HG03175 (cell line): Measurements from ENCODE around the gene SLC66A1.

Experiments
- ATAC-seq: cut with Tn5 transposase; IDR thresholded peaks from one replicate; pipeline ENCODE4 v1.9.1; 2021; ENCODE audit warnings: mild to moderate bottlenecking, moderate library complexity; ENCODE audit not compliant: unreplicated experiment

SLC66A1 gene

DNA sequence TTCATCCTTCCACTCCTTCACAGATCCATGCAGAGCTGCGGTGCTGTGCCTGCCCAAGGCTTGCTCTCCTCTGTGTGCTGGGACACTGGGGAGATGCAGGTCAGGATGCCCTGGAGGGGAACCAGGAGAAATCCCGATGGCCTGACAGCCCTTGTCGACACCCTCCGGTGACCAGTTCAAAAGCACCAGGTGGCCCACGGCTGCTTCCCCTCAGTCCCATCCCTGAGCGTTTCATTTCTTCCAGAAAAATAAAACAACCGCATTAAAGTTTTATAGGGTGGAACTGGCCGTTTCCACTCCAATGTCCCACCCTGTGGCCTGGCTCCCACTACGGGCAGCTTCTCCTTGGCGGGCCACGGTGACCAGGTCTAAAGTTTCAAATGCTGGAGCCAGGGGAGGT, 48.3 kb downstream of the SLC66A1 start:
- ATAC-seq: no peak

DNA sequence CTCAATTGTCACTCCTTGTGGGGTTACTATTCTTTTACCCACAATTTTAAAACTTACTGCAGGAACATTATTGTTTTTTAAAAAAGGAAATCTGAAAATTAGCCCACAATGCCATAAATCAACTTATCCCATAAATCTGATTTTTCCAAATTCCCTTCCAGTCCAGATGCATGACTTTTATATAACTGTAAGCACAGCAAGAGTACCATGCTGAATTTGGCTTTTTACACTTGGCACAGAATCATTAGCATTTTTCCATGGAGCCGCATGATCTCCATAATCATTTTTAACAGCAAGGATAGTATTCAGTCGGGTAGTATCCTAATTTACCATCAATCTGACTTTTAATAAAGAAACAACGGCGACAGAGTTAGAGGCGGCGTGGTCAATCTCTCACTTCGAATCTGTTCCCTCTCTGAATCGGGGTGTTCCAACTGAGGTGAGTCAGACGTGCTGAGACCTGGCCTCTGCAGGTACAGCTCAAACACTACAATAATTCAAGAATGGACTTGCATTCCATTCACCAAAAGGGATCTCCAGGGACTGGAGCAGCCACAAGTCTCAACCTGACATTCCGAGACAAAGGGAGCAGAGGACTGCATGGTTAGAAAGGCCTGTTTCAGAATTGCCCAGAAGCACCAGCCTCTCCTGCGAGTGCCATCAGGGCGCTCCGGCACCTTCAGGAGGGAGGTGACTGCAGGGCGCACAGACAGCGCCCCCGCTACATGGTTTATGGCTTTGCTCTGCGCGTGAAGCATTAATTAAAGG, 48.9 kb downstream of the SLC66A1 start:
- no peak for ATAC-seq

DNA sequence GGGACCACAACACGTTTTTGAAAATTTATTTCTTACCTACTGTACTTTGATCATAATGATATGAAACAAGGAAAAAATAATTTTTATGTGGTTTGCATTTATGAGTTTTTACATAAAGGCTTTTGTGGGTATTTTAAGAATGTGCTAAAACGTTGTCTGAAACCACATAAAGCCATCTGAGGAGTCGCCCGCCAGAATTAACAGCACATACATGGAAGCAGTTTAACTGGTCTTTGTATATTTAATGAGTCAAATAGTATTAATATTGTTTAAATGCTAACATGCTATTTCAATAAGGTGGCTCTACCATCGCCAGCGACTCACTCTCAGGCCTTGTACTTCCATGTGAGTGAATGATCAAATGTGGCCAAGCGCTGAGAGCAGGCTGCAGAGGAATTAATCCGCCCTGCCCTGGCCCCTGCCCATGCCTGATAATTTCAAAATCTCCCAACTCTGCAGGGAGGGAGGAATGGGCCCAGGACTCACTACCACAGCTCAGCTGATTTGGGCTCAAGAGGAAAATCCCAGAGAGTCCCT, 49.6 kb downstream of the SLC66A1 start:
- no peak for ATAC-seq

DNA sequence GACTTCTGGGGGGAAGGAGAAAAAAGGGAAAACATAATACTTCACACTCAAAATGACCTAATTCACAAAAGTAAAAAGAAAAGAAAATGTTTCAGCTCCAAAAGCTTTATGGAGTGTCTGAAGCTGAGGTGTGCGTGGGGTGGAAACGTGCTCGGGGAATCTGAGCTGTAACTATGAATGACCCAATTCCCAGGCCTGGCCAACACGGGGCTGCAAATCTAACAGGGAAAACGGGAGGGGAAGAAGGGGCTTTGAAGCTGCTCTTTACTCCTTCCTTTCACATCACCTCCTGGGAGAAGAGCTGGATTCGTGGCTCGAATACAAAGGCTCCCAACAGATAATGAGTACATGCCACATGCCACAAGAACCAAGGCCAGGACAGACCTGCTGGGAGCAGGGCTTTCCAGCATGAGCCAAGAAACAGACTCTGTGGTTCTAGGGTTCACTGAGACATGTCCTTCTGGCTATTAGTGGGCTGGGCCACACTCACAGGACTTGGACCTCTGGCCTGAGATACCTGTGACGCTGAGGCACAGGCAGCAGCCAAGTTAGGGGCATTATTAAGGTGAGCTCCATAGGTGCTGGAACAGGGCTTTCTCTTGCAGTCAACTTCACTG, 51.5 kb downstream of the SLC66A1 start:
- no peak for ATAC-seq

DNA sequence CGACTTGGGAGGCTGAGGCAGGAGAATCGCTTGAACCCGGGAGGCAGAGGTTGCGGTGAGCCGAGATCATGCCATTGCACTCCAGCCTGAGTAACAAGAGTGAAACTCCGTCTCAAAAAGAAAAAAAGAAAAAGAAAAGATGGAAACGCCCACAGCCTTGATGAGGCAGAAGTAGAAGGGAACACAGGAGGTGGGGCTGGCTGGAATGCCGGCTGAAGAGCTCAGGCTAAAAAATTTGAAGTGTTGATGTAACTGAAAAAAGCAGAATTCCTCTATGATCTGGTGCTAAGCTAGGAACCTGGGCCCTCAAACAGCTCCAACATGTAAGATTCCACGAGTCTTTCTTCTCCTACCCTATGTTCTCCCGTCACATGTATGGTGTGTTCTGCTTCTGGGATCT, 53.6 kb downstream of the SLC66A1 start:
- no peak for ATAC-seq

DNA sequence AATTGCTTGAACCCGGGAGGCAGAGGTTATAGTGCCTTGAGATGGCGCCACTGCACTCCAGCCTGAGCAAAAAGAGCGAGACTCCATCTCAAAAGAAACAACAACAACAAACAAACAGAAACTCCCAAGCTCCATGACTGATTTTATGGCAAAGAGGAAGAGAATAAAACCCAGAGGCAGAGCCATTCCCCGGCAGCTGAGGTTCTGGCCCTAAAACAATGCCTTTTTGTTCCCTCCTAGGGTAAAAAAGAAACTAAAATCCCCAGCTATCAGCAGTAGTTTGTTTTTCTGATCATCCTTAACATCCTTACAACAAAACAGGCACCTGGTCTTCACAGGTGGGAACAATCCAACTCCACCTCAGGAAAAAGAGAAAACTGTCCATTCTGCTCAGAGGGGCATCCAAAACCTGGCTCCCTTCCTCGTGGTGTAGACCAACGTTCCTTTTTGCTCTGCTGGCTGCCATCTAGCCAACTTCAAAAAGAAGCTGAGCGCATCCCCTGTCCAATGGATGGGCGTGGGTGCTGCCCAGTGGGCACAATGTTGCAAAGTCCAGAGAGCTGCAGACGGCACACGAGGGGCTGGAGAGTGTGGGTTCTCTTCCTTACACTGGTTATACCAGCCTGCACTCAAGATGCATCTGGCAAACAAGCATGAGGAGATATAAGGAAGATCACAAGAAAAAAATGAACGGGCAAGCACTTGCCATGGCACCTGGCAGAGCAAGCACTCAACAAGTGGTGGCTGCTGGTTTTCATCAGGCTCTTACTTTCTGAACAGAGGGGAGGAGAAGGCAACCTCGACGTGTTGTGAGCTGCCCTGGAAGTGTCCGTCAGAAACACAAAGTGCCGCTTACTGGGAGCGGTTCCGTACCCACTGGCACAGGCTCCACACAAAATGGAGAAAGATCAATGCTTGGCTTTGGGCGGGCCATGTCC, 54.7 kb downstream of the SLC66A1 start:
- no peak for ATAC-seq

DNA sequence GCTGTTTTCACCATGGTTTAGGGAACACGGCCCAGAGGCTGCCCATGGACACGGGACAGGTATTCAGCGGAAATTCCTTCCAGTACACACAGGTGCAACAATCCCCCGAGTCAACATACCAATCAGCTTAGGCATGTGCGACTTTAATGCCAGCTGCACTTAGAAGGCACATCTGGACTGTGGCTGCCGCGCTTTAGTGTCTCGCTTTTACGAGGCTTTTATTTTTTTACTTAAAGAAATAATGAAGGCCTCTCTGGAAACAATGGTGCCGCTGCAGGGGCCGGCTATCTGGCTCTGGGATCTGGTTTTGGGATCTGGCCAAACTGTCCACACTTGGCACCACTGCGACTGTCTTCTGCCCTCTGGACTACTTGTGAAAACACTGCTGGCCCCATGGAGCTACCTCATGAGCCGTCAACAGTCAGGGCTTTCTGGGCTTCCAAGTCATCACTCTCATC, 55.5 kb downstream of the SLC66A1 start:
- ATAC-seq: no peak

DNA sequence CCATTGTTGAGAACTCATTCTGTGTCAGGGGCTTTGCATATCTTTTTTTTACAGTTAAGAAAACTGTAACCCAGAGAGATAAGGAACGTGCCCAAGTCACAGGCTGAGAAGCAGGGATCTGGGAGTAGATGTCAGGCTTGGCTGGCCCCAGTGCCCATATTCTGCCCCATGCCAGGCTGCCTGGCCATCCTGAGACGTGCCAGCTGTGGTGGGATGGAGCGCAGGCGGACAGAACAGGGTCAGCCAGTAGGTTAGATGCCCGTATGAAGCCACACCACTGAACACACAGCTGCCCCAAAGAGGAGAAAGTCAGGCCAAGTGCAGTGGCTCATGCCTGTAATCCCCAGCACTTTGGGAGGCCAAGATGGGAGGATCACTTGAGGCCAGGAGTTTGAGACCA, 55.9 kb downstream of the SLC66A1 start:
- ATAC-seq: no peak

DNA sequence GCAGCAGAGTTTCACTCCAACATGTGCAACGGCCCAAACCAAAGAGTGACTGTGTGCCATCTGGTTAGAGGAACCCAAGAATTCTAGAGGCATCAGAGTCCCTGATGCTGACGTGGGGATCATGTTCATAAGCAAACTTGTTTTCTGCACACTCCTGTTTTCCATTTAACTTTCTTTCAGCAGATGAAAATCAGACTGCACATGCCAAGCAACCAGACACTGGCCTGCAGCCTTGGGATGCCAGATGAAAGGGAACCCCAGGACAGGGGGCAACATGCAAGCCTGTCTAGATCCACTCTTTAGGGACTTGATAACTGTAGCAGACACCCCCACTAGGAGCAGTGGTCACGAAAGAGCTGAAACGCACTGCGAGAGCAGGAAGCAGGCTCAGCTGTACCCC, 56.8 kb downstream of the SLC66A1 start:
- ATAC-seq: no peak

DNA sequence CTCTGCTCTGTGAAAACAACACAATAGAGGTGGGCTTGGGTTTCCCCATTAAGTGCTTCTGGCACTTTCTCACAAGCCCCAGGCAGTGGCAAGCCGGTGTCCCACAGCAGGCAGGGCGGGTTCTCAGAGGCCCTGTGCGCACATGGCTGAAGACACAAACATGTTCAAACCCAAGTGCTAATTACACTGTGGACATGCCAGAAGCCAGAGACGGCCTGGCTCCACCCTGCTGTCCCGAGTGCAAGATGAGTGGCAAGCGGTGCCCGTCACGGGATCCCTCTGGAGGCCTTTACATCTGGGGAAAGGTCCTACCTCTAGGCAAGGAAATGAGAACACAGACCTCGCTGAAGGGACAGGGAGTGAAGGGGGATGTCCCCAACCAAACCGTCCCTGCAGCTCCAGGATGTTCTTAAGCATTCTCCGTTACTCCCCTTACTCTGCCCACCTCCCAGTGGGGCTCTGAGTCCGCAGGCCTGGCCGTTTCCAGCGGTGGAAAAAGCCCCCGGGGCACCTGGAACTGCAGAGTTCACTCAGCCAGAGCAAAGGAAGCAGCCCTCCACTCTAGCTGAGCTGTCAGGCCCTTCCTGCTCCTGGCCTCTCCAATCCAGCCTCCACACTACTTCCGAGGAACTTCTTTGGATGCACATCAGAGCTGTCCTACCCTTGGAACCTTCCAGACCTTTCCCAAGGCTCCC, 57.4 kb downstream of the SLC66A1 start:
- ATAC-seq: no peak

DNA sequence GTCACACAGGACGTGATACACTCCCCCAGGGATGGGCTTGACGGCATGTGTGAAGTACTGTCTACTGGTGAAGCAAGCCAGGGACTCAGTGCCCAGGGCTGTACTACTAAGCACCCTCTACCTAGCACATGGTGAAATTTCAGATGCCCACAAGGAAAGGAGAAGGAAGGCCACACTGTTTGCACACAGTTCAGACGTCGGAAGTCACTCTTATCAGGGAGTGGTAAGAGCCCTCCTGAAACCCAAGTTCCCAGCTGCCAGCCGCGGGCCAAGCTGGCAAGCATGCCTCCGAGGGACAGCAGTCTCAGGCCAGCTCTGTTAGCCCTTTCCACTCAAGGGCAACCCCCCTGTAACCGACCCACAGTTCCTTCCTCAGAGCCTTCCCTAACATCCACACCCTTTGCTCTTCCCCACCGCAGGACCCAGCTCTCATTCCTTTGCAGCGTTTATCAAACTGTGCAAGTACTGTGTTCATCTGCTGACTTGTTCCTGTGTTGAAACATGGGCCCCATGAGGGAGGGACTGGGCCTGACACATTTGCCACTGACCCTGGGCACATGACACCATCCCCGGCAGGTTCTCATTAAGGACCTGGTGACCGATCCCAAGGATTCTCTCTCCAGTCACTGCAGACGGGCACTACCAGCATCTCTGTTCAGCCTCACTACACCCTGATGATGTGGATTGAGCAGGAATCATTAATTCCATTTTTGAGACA, 58.5 kb downstream of the SLC66A1 start:
- no peak for ATAC-seq

DNA sequence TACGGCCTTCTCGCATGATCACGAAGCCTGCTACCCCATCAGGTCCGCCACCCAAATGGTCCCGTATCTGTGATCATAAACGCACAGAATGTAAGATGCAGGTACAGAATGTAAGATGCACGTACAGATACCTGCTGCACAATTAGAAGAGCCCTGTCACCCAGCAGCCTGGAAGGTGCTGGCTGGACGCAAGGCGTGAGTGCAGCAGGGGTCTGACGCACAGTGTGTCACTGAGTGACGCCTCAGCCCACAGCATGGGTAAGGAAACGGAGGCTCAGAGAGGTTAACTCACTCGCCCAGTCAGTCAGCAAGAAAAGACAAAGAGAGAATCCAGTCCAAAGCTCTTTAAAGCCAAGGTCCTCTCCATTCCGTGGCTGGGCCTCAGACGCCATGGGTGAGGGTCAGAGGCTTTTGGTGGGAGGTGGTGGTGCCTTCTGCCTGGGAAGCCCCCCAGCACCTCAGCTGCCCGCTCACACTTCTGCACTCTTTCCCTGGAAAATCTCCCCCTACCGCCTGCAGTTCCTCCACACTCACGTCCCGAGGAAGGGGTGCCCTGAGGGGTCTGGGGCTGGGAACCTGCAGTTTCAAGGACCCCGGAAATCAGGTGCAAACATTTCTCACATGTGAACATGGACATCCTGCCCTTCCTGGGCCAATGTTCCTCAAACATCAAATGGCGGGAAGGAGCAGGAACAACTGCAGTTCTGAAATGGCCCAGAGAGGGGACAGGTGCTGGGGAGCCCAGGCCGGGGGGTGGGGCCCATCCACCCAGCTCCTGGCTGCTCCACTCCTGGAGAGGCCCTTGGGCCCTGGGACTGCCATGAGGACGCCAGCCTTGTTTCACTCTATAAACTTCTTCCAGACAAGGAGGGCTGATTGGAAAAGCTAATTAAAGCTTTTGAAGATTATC, 59.4 kb downstream of the SLC66A1 start:
- ATAC-seq: no peak

DNA sequence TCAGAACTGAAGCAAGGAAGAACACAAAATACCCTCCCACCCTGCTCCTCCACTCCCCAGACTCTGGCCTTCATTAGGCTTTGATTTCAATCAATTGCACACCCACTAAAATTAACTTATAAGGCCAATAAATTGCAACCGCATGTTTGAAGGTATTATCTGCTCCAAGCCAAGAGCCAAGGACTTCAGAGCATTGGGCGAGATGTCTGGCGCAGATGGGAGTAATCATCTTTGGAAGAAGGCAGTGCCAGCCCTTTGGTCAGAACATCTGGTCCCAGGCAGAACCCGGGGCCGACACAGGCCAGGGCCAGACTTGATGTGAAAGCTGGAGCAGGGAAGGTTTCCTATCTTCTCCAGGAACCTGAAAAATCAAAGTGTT, 60.0 kb downstream of the SLC66A1 start:
- ATAC-seq: no peak

DNA sequence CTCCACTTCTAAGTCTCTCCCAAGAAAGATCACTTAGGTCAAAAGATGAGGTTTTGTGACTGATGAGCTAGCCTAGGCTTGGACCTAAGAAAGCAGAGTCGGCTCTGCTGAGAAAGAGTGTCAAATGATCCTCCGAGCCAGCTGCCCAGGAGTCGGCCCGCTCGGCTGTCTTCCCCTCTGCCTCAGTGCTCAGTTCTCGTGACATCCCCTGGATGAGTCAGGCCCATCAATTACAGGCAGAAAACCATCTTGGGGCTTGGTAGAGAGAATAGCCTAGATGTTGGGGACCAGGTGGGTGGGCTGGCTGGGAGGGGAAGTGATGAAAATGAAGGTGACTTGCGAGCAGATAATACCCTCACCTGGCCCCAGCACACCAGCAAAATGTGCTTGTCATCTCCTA, 60.5 kb downstream of the SLC66A1 start:
- no peak for ATAC-seq

DNA sequence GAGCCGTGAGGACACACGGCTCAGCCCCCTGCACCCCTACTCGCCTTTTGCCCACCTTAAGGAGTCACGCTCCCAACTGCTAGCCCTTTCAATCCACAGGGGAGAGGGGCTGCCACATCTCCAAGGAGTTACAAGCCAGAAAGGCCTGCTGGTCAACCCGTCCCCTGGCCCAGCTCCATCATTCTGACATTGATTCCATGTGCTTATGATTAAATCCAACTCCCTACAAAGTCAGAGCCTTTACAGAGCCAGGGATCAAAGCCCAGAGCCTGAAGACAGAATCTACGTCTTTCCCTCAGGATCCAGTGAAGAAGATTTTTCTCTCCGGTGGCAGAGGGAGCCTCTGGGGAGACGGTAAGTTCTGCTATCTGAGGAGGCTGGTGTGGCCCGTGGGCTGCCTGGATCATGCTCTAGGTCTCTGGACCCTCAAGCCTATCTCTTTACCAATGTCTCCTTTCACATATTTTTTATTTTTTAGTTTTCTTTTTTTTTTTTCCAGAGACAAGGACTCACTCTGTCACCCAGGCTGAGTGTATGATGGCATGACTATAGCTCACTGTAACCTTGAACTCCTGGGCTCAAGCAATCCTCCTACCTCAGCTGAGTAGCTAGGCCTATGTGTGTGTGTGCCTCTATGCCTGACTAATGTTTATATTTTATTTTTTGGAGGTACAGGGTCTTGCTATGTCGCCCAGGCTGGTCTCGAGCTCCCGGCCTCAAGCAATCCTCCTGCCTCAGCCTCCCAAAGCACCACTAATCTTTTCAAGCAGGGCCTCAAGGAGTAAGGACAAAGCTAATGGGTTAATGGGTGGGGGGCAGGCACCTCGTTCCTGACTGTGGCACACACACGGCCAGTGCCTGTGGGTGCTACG, 61.3 kb downstream of the SLC66A1 start:
- no peak for ATAC-seq

DNA sequence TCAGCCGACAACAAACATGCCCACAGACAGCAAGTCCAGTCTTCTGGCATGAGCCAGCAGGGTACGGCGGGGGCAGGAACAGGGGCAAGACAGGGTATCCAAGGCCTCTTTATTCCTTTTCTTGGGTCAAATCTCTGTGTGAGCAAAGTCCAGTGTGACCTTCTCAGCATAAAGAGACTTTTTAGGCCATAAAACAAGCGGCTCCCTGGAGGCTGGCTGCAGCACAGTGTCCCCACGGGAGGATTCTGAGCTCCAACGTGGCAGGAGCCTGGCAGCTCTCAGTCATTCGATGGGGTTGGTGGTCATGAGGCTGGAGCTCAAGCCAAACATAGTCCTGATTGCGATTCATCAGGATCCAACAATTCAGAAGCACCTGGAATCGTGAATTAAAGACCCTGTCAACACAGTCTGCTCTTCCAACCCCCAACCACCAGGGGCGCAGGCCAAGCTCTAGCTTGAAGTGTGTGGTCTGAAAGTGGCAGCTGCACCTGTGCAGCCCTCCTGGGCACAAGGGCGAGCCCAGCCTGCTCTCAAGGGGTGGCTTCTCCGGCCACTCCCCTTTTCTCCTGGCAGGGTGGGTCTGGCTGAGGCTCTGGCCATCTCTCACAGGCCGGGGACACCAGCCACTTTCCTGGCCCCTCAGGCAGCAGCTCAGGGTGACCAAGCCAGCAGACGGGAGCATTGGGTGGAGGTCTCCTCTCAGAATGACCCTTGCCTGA, 62.1 kb downstream of the SLC66A1 start:
- no peak for ATAC-seq

DNA sequence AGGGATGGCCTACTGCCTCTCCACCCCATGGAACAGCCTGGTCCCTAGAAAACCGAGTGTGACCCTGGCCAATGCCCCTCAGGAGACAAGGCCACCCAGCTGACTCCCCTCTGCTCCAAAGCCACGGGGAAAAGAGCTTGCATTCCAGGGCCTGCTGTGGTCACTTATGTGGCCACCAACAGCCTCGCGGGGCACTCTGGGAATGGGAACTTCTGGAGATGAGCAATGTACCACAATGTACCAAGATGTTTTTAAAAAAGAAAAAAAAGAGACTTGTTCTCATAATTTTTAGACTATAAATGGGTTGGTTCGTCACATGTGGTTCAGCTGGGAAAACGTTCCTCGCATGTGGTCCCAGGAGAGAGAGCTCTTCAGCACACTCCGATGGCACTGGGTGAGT, 62.8 kb downstream of the SLC66A1 start:
- no peak for ATAC-seq
